ENCODE data around the gene H2BK1. TPM values are rescaled to one million over a fixed set of nuclear protein-coding genes. Genes with fewer than 3 reads are reported as not detected.

The H2BK1 gene
- polyA plus RNA-seq, 6 donors from 2014 or later = not detected

DNA sequence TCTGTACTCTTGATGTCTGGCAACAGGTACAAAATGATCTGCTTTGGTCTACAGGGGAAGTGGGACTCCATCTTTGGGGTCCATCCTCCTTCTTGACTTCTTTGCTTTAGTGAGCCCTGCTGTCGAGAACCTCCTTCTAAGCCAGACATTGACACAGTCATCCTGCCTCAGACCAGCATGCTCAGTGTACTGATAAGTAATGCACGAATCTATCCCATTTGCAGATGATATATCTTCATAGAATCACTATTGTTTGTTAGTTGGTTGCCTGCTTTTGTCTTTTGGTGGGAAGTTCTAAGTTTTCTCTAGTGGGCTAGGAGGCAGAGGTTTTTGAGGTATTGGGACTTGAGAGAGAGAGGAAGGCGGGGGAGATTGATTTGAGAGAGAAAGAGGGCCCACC, 8.9 kb downstream of the H2BK1 start:
- H3K27me3 Mint-ChIP-seq = peaks cover 14 to 59% (median 54%) of the 10 kb centered on the region in 3 donors
- no peaks in the 10 kb centered on the region for H3K36me3 Mint-ChIP-seq
- no peak overlapping the region for H3K27ac Mint-ChIP-seq
- ATAC-seq (ENCODE audit: low read depth in 2 of 2) (no peak), DNase-seq (no peak)
- H3K4me3 Mint-ChIP-seq = no peak overlapping the region
- H3K4me1 Mint-ChIP-seq = no peaks in the 10 kb centered on the region
- no peaks in the 10 kb centered on the region for H3K9me3 Mint-ChIP-seq

DNA sequence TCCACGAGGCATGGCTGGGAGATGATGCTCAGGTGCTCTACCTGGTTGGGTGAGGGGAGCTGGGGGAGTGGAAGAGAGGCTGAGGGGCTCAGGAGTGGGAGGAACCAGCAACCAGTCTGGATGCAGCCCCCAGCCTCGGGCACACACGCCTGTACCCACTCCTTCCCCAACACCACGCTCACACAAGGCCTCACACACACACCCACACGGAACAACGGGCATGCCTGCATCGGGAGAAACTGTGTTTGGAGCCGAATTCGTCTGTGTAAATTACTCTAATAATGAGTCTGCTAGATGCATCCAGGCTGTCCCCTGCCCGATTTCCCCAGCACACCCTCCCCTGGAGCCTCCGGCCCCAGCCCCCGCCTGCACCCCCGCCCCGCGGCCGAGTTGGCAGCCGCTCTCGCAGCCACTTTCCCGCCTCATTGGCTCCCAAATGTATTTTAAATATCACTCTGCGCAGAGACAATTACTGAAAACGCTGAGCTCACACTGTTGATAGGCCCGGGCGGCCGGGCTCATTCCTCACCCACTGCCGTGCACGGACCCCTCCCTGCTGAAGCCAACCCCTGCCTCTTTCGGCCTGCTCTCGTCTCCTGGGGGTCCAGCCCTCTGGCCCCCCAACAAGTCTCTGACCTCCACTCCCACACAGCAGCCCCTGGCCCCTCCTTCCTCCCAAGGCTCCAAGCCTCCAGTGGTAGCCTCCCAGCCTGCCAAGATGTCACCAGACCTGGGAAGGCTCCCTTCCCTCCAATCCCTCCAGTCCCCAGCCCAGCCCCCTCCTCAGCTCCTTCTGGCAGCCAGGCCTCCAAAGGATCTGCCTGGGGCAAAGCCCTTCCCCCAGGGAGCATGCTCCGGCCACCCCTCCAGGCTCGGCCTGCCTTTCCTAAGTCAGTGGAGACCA, 11.1 kb downstream of the H2BK1 start:
- Mint-ChIP-seq H3K36me3 (no peaks in the 10 kb centered on the region), H3K27ac (no peak overlapping the region), H3K27me3 (peaks cover 22 to 46% (median 40%) of the 10 kb centered on the region in 3 donors), H3K9me3 (no peaks in the 10 kb centered on the region), H3K4me1 (no peaks in the 10 kb centered on the region), H3K4me3 (no peak overlapping the region)
- DNase-seq (no peak), ATAC-seq (ENCODE audit: low read depth in 2 of 2) (no peak)

DNA sequence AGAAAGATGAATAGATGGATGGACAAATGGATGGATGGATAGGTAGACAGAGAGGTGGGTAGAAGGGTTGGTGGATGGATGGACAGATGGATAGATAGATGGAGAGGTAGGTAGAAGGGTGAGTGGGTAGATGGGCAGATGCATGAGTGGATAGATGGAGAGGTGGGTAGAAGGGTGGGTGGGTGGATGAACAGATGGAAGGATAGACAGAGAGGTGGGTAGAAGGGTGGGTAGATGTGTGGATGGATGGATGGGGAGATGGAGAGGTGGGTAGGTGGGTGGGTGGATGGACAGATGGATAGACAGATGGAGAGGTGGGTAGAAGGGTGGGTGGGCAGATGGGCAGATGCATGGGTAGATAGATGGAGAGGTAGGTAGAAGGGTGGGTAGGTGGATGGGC, 12.4 kb downstream of the H2BK1 start:
- ATAC-seq (ENCODE audit: low read depth in 2 of 2) = no peak
- H3K9me3 Mint-ChIP-seq = no peaks in the 10 kb centered on the region
- H3K27me3 Mint-ChIP-seq = peaks cover 22 to 50% (median 35%) of the 10 kb centered on the region in 3 donors
- no peak overlapping the region for H3K27ac Mint-ChIP-seq
- no peak for DNase-seq
- no peaks in the 10 kb centered on the region for H3K36me3 Mint-ChIP-seq
- H3K4me3 Mint-ChIP-seq = no peak overlapping the region
- H3K4me1 Mint-ChIP-seq = no peaks in the 10 kb centered on the region

DNA sequence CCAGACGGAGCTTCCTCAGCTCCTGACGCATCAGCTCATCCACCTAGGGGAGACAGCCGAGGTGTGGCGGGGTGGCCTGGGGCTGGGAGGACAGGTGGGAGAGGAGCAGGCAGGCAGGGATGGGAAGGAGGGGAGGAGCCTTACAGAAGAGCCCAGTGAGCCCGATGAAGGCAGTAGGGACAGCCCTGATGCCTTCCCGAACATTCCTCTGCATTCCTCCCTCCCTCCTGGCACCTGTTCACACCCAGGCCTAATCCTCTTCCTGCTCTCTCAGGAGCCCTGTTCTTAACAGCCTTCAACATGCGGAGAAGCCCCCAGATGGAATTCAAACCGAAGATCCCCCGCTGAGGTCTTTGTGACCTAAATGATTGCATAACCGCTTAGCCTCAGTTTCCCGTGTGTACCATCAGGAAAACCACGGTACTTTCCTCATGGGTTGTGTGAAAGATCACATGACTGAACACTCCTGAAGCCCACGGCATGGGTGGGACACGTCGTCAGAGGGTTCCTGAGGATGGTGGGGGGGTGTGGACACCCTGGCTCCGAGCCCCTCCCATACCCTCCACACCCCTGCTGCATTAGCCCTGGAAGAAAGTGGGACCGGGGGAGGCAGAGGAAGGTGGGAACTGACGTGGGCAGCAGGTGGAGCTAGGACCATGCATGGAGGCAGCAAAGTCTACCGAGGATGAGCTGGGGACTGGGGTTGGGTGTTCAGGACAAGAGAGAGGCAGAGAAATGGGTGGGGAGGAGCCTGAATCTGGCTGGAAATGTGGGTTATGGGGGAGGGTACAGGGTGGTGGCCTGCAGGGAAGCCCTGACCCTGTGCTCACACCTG, 14.5 kb downstream of the H2BK1 start:
- no peak overlapping the region for H3K4me3 Mint-ChIP-seq
- H3K4me1 Mint-ChIP-seq = no peaks in the 10 kb centered on the region
- H3K27me3 Mint-ChIP-seq = peaks cover 10 to 38% (median 34%) of the 10 kb centered on the region in 3 donors
- DNase-seq (no peak), ATAC-seq (ENCODE audit: low read depth in 2 of 2) (no peak)
- H3K36me3 Mint-ChIP-seq = no peaks in the 10 kb centered on the region
- no peak overlapping the region for H3K27ac Mint-ChIP-seq
- no peaks in the 10 kb centered on the region for H3K9me3 Mint-ChIP-seq

DNA sequence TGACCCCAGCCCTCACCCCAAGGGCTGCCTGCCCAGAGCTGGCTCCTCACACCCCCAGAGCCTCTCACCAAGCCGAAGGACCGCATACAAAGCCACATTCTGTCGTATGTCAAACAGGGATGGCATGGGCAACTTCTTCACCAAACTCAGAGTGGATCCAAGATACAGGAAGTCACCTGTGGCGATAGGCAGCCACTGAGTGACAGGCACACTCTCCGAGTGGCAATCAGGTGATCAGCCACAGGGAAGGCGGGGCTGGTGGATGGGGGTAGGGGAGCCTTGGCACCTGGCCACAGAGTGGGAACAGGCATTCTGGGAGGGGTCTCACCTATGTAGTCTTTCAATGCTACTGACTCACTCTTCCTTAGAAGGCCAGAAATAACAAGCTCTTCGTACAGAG, 16.1 kb downstream of the H2BK1 start:
- H3K4me1 Mint-ChIP-seq = no peaks in the 10 kb centered on the region
- DNase-seq = no peak
- no peak for ATAC-seq (ENCODE audit: low read depth in 2 of 2)
- H3K4me3 Mint-ChIP-seq = no peak overlapping the region
- no peaks in the 10 kb centered on the region for H3K9me3 Mint-ChIP-seq
- H3K36me3 Mint-ChIP-seq = no peaks in the 10 kb centered on the region
- peaks cover 25 to 41% (median 35%) of the 10 kb centered on the region in 3 donors for H3K27me3 Mint-ChIP-seq
- no peak overlapping the region for H3K27ac Mint-ChIP-seq

DNA sequence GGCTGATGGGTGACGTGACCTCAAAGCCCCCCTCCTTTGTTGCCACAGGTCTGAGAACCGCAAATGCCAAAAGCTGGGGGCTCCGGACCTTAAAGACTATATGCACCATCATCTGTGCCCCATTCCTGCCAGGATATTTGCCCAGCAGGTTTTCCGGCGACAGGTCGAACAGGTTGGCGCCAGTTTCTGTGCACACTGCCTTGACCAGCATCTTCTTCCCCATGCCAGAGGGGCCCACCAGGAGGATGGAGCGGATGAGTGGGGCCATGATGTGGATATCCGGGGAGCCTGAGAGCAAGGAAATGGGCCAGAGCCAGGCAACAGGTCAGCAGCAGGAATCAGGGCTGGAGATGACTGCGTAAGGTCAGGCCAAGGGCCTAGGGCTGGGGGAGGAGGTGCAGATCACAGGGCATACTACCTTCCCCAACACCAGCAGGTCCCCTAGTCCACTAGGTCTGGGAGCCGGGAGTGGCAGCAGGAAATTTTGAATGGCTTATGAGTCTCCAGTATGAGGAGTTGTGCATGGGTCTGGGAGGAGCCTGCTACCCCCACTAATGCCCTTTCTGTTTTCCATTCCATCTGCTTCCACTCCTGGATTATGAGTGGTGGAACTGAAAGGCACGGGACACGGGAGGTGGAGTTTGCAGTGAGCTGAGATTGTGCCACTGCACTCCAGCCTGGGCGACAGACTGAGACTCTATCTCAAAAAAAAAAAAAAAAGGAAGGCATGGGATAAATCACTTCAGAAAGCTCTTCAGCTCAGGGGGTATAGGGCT, 16.9 kb downstream of the H2BK1 start:
- Mint-ChIP-seq H3K9me3 (no peaks in the 10 kb centered on the region), H3K4me3 (no peak overlapping the region), H3K36me3 (no peaks in the 10 kb centered on the region), H3K4me1 (peaks cover 0 to under 1% (median 0%) of the 10 kb centered on the region in 3 donors), H3K27me3 (peaks cover 31 to 49% (median 42%) of the 10 kb centered on the region in 3 donors), H3K27ac (no peak overlapping the region)
- ATAC-seq (ENCODE audit: low read depth in 2 of 2) (no peak), DNase-seq (no peak)

DNA sequence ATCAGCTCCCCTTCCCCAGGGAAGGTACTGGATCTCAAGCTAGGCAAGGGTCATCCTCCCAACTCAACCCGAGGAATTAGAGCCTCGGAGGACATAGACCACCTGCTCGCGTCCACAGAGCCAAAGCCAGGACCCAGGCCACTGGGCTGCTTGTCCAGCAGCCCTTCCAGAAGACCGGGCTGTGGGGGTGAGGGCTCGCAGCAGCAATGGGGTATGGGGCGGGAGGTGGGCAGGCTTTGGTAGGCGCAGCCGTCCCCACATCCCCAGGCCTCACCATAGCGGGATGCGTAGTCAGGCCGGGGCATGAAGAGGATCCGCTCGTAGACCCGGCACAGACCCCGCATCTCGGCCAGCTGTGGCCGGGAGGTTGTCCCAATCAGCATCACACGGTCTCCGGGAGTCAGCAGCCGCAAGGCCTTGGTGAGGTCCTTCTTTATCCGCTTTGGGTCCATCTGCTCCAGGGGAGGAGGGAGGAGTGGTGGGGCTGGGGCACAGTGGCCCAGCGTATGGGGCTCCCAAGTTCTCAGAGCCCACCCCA, 18.2 kb downstream of the H2BK1 start:
- Mint-ChIP-seq H3K27ac (no peak overlapping the region), H3K36me3 (no peaks in the 10 kb centered on the region), H3K4me3 (no peak overlapping the region), H3K27me3 (peaks cover 31 to 59% (median 49%) of the 10 kb centered on the region in 3 donors), H3K9me3 (no peaks in the 10 kb centered on the region), H3K4me1 (peaks cover 0 to 5% (median 4%) of the 10 kb centered on the region in 3 donors)
- ATAC-seq (ENCODE audit: low read depth in 2 of 2) (no peak), DNase-seq (no peak)

DNA sequence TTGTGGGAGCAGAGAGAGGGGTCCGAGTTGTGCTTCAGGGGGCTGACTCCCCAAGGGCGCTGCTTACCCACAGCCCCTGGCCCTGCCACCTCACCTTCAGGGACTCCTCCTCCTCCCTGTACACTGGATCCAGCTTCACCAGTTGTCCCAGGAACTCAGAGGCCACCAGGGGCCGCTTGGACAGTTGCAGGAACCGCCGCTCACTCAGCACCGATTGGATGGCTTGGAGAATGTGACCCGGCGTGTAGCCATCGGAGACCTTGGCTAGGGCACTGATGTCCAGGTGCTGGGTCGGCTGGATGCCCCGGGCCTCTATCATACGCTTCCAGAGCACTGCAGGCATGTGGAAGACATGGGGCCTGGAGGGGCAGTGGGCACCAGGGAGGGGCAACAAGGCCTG, 18.7 kb downstream of the H2BK1 start:
- H3K4me3 Mint-ChIP-seq = no peak overlapping the region
- DNase-seq (no peak), ATAC-seq (ENCODE audit: low read depth in 2 of 2) (no peak)
- H3K27me3 Mint-ChIP-seq = peaks cover 31 to 64% (median 54%) of the 10 kb centered on the region in 3 donors
- H3K9me3 Mint-ChIP-seq = no peaks in the 10 kb centered on the region
- H3K27ac Mint-ChIP-seq = no peak overlapping the region
- no peaks in the 10 kb centered on the region for H3K36me3 Mint-ChIP-seq
- peaks cover 0 to 7% (median 6%) of the 10 kb centered on the region in 3 donors for H3K4me1 Mint-ChIP-seq

DNA sequence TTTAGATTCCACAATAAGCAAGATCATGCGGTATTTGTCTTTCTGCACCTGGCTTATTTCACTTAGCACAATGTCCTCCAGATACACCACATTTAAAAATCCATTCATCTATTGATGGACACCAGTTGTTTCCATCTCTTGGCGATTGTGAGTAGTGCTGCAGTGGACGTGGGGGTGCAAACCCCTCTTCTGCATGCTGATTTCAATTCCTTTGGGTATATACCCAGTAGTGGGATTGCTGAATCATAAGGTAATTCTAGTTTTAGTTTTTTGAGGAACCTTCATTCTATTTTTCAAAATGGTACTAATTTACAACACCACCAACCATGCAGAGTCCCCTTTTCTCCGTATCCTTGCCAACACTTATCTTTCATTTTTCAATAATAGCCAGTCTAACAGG, 21.2 kb downstream of the H2BK1 start:
- peak overlapping the region in 1 of 6 donors; percentile 66 for H3K27ac Mint-ChIP-seq
- DNase-seq = no peak
- H3K4me1 Mint-ChIP-seq = peaks cover 0 to 7% (median 6%) of the 10 kb centered on the region in 3 donors
- H3K9me3 Mint-ChIP-seq = peaks cover 0 to 1% (median 0%) of the 10 kb centered on the region in 7 donors
- no peak for ATAC-seq (ENCODE audit: low read depth in 2 of 2)
- H3K36me3 Mint-ChIP-seq = no peaks in the 10 kb centered on the region
- no peak overlapping the region for H3K4me3 Mint-ChIP-seq
- H3K27me3 Mint-ChIP-seq = peaks cover 26 to 61% (median 57%) of the 10 kb centered on the region in 3 donors

DNA sequence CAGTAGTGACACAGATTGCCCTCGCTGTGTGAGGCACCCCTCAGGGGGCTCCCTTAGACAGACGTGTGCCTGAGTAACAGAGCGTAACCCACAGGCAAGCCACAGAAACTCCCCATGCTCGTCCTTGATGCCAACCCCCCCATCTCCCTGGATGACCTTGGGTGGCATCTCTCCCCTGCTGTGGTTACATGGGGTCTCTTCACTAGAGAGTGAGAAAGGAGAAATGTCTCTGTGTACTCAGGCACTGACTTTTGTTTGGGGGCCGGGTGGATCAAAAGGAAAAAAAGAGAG, 22.1 kb downstream of the H2BK1 start:
- Mint-ChIP-seq H3K4me3 (peak overlapping the region in 1 of 8 donors; percentile 41), H3K9me3 (peaks cover 0 to 1% (median 0%) of the 10 kb centered on the region in 7 donors), H3K36me3 (no peaks in the 10 kb centered on the region), H3K27me3 (peaks cover 26 to 57% (median 53%) of the 10 kb centered on the region in 3 donors), H3K27ac (peak overlapping the region in 1 of 6 donors; percentile 44), H3K4me1 (peaks cover 0 to 7% (median 6%) of the 10 kb centered on the region in 3 donors)
- DNase-seq (no peak), ATAC-seq (ENCODE audit: low read depth in 2 of 2) (peak; percentile 33 to 38)

DNA sequence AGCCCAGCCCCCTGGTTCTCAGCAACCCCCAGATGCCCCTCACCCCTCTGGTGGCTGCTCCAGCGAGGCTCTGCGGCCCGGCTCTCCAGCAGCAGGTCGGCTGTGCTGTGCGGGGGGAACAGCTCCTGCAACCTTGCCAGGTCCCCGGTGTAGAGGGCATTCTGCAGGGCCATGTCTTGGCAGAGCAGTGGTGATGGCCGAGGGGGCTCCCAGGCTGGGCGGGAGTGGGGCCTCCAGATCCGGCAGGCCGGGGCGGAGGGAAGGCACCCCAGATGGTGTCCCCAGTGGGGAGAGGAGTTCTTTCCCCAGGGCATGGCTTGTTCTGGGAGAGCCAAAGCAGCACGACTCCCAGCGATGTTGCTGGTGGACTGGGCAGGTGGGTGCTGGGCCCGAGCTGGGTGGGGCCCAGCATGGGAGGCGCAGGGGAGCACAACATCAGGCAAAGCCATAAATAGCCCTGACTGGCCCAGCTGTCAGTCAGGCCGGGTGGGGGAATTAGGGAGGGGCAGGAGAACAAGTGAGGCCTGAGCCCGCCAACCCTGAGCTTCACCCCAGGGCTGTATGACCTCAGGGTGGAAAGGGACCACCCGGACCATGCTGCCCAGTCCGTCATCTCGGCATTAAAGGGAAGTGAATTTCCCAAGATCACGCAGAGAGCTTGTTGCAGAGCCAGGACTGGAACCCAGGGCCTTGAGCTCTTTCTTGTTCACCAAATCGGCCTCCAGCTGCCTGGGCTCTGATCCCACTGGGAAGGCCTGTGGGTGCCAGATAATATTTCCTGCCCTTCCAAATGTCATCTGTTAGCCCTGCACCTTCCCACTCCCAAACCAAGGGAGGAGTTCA, 22.7 kb downstream of the H2BK1 start:
- no peak overlapping the region for H3K27ac Mint-ChIP-seq

More for the DNA sequence above, 22.7 kb downstream of the H2BK1 start:
- Mint-ChIP-seq H3K4me1 (peaks cover 0 to 7% (median 6%) of the 10 kb centered on the region in 3 donors), H3K4me3 (peak overlapping the region in 1 of 8 donors; percentile 41), H3K36me3 (no peaks in the 10 kb centered on the region), H3K27me3 (peaks cover 30 to 51% (median 49%) of the 10 kb centered on the region in 3 donors), H3K9me3 (peaks cover 0 to 1% (median 0%) of the 10 kb centered on the region in 7 donors)
- ATAC-seq (ENCODE audit: low read depth in 2 of 2) = no peak
- no peak for DNase-seq
